GM18511 (cell line): Measurements from ENCODE around the gene KLK15.
A peak's percentile ranks its signal among the peaks of the same experiment; 100 is the strongest.
"Not testable (repeated sequence)": the region's sequence is repeated elsewhere in the genome, so short reads cannot be mapped to it uniquely, and the experiment has no call there.

ENCODE experiments used
- ATAC-seq: cut with Tn5 transposase; IDR thresholded peaks from one replicate; pipeline ENCODE4 v1.9.1; 2021; ENCODE audit warnings: mild to moderate bottlenecking, moderate library complexity; ENCODE audit not compliant: unreplicated experiment

The KLK15 gene

GRCh38 chr19:50822661-50823208 is 10.6 kb downstream of the KLK15 start:
- ATAC-seq, result no peak

- no peak for ATAC-seq
Measured at GRCh38 chr19:50821622-50822021, 11.8 kb downstream of the KLK15 start.

GRCh38 chr19:50821248-50821612 is 12.1 kb downstream of the KLK15 start:
- ATAC-seq, result no peak

GRCh38 chr19:50820549-50821247 is 12.7 kb downstream of the KLK15 start:
- no peak for ATAC-seq

GRCh38 chr19:50820086-50820485 is 13.3 kb downstream of the KLK15 start:
- no peak for ATAC-seq

GRCh38 chr19:50819636-50820035 is 13.7 kb downstream of the KLK15 start:
- ATAC-seq, result no peak

- no peak for ATAC-seq
Measured at GRCh38 chr19:50818859-50819472, 14.4 kb downstream of the KLK15 start.

- ATAC-seq, result peak; percentile 69
Measured at GRCh38 chr19:50817941-50818858, 15.2 kb downstream of the KLK15 start.

- ATAC-seq, result no peak
Measured at GRCh38 chr19:50815439-50815838, 17.9 kb downstream of the KLK15 start.

- ATAC-seq, result no peak
Measured at GRCh38 chr19:50814883-50815282, 18.5 kb downstream of the KLK15 start.

- no peak for ATAC-seq
Measured at GRCh38 chr19:50812474-50812873, 20.9 kb downstream of the KLK15 start.

GRCh38 chr19:50811622-50812238 is 21.6 kb downstream of the KLK15 start:
- ATAC-seq, result not testable (repeated sequence)

GRCh38 chr19:50808856-50809255 is 24.5 kb downstream of the KLK15 start:
- ATAC-seq, result no peak

- ATAC-seq, result peak; percentile 92
Measured at GRCh38 chr19:50804420-50805272, 28.7 kb downstream of the KLK15 start.

- peak; percentile 21 for ATAC-seq
Measured at GRCh38 chr19:50803633-50804419, 29.5 kb downstream of the KLK15 start.

- ATAC-seq, result no peak
Measured at GRCh38 chr19:50801107-50801506, 32.3 kb downstream of the KLK15 start.

GRCh38 chr19:50799547-50799851 is 33.9 kb downstream of the KLK15 start:
- no peak for ATAC-seq

- ATAC-seq, result no peak
Measured at GRCh38 chr19:50798659-50799546, 34.5 kb downstream of the KLK15 start.
